Left hindlimb (tissue), 1 donor: Measurements from ENCODE around the gene PGAP6.
"Not testable (repeated sequence)": the region's sequence is repeated elsewhere in the genome, so short reads cannot be mapped to it uniquely, and the experiment has no call there.

Source experiments
- DNase-seq: peaks from one replicate; pipeline ENCODE4 v3.0.0-alpha.2; 2018

Gene PGAP6

DNA sequence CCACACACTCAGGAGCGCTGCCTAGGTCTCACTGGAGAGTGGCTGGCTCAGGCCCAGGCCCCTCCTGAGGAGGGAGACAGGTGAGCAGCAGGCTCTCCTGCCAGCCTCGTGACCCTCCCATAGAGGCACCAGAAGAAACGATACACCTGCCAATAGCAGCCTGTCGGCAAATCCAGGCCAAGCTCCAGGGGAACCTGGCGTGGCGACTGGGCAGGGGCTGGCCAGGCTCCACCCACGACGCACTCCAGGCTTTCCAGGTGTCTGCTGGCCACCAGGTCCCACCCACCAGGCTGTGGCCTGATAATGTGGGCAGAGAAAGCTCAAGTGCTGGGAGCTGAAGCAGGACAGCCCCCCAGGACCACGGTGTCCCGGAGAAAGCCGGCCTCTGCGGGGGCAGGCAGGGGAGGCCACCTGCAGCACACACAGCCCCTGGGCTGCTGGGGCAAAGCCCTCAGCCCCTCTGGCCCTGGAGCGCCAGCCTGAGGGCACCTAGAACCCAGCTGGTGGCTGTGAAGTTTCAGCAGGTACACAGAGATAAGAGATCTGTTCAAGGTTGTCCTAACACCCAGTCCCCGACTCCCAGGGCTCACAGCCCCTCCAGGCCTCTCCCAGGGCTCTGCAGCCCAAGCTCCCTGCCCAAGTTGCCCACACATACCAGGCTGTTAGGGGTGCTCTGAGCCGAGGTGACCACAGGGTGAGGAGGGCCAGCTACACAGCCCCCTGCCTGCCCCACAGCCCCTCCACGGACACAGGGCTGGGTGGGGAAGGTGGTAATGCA is 2.4 kb downstream of the PGAP6 start:
- DNase-seq: no peak

DNA sequence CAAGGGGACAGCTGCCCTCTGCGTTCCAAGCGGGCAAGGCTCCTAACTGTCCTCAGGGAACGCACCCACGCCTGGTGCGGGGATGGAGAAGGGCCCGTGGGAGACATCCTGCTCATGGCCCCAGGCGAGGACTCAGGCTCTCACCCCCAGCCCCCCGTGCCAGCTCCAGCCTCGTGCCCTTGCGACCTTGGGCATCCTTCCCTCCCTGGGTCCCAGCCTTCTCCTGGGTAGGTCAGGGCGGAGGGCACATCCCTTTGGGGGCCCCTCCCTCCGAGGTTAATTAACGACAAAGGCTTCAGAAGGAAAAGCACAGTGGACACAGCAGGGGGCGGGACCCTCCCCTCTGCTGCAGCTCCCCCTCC is 3.0 kb downstream of the PGAP6 start:
- DNase-seq: no peak

DNA sequence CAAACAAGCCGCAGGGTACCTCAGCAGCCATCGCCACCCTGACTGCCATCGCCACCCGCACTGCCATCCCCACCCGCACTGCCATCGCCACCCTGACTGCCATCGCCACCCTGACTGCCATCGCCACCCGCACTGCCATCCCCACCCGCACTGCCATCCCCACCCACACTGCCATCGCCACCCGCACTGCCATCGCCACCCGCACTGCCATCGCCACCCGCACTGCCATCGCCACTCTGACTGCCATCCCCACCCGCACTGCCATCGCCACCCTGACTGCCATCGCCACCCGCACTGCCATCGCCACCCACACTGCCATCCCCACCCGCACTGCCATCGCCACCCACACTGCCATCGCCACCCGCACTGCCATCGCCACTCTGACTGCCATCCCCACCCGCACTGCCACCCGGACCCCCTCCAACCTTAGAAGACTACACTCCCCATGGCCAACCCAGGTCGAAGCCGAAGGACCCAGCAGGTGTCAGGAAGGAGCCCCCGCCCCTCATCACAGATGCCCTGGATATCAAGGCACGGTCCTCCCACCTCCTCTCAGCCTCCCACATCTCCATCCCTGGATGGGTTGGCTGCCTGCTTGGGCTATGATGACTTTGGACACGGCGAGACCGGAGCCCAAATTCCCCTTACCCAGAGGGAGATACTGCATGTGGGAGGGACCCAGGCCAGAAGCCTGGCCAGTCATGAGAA is 3.5 kb downstream of the PGAP6 start:
- not testable (repeated sequence) for DNase-seq

DNA sequence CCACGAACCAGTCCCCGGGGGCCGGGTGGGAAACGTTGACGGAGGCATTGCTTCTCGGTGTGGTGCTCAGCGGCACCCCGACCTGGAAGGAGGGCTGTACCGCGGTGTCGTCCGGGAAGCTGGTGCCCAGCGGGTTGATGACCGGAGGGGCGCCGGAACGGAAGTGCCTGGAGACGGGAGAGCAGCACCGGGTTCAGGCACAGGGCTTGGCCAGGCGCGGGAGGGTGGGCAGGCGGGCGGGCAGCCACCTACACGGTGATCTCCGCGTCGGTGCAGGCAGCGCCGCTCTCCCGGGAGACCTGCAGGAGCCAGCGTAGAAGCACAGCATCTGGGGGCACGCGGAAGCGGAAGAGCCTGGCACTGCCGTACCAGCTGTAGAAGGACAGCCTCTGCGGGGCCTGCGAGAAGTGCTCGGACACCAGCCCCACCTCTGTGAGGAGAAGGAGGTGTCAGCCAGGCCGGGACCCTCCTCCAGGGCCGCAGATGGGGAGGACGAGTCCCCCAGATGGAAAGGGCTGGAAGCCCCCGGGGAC is 4.3 kb downstream of the PGAP6 start:
- no peak for DNase-seq

DNA sequence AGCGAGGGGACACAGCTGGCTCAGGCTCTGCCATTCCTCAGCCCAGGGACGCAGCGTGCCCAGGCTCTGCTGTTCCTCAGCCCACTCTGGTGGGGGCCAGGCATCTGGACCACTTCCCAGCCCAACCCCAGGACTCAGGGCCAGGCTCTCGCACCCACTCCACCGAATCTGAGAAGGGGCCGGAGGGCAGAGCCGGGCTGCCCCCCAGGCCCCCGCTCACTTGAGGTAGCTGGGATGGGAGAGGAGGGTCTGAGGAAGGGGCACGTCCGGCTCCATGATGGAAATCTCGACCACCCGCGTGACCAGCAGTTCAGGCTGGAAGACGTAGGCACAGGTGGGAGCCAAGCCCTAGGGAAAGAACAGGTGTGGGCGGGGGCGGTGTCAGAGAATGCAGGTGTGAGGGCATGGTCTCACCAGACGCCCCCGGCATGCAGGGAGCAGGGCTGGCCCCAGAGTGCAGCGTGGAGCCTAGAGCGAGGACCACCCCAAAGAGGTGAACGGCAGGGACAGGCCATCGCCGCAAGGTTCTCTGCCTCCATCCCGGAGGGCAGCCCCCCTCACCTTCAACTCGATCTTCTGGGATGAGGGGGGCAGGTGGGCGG is 4.9 kb downstream of the PGAP6 start:
- DNase-seq: no peak

DNA sequence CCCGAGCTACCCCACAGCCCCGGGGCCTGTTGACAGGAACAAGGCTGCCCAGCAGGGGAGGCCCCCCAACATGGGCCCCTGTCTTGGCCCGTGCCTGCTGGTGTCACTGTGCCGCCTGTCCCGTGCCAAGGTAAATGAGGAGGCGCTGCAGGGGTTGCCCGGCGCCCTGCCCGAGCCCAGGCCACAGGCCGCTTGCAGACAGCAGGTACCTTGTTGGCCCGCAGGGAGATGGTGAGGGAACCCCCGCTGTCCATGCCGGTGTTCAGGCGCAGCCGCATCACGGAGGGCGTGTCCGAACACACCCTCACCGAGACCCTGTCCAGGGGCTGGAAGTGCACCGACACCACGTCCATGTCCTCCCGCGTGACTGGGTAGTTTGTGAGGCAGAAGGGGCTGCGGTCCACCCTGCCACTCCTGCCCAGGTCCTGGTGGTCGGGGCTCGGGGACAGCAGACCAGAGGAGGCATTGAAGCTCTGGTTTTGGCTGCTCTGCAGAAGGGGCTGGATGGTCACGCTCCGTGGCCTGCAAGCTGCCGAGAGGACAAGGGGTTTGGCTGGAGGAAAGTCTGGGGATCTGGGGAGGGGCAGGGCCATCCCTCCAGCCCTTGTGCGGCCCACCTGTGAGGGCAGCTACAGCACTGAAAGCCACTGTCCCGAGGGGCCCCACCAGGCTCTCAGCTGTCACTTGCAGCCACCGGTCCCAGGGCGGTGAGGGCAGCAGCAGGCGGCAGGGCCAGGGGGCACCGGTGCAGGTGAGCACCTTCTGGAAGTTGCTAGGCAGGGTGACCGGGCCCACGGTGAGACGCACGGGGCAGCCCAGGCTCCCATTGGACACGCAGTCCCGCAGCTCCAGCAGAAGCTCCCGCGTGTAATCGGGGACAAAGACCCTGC is 5.6 kb downstream of the PGAP6 start:
- DNase-seq: no peak

DNA sequence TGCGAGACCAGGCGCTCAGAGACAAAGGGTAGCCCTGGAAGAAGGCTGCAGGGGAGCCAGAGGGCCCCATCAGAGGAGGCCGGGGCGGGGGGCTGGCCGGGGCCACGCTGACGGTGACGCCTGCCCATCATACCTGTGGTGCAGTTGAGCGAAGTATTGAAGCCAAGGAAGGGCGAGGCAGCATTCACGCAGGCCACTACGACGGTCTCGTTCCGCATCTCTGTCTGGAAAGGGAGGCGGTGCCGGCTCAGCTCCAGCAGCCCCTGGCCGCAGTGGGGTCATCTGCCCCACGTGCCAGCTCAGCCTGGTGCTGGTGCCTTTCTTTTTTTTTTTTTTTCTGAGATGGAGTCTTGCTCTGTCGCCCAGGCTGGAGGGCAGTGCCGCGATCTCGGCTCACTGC is 6.6 kb downstream of the PGAP6 start:
- no peak for DNase-seq

DNA sequence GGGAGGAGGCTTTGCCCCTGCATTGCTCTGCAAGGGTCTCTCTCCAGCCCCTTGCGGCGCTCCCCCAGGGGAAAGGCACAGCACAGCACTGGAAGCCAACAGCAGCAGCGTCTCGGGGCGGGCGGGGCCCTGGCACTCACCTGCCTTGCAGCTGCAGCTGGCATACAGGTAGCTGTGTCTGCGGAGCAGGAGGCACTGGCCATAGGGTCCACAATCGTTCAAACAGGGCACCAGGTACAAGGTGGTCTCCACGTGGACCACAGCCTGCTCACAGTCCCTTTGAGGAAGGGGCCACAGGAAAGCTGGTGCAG is 7.2 kb downstream of the PGAP6 start:
- DNase-seq: no peak

DNA sequence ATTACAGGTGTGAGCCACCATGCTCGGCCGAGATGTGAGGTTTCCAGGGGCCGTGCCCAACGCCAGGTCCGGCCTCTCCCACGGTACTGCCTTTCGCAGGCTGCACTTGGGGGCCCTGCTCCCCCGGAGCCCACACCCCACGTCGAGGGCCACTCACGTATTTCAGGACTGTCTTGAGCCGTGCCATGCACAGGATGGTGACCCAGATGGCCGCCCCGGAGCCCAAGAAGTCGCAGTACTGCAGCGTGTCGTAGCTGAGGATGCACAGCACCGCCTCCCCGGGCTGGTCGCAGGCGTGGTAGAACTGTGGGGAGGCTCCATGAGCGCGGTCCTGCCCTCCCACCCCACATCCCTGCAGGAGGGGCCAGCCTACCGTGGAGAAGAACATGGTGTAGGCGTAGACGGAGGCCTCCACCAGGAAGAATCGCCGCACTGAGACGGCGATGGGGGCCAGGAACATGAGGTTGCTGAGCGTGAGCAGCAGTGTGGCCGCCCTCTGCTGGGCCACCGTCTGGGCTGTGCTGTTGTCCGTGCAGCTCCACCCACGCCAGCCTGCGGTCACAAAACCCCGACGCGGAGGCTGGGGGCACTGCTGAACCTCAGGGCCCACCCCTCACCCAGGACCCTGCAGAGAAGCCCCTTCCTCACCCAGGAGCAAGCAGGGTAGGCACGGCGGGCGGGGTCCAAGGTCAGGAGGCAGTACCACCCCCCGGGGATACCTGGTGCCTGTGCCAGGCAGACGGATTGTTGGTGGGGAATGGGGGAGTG is 7.7 kb downstream of the PGAP6 start:
- DNase-seq: no peak

DNA sequence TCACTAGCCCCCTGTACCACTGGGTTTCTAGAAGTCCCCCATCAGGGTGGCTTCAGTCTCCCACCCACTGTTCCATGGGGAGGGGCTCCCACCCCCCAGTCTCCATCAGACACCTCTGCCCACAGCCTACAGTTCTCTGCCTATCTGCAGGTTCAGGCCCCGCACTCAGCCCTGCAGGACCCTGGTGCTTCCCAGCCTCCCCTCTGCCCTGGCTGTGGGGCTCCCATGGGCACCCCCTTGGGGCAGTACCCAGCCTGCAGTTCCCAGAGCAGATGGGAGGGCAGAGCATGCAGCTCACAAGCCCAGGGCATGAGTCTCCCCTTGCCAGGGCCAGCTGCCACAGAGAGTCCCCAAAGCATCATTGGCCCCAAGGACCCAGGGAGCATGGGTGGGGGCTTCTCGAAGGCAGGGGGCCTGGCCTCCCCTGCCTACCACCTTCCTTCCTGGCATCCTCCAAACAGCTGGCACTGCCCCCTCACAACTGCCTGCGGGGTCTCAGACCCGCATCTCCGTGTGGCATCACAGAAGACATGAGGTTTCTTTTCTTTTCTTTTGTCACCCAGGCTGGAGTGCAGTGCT is 8.7 kb downstream of the PGAP6 start:
- DNase-seq: no peak

DNA sequence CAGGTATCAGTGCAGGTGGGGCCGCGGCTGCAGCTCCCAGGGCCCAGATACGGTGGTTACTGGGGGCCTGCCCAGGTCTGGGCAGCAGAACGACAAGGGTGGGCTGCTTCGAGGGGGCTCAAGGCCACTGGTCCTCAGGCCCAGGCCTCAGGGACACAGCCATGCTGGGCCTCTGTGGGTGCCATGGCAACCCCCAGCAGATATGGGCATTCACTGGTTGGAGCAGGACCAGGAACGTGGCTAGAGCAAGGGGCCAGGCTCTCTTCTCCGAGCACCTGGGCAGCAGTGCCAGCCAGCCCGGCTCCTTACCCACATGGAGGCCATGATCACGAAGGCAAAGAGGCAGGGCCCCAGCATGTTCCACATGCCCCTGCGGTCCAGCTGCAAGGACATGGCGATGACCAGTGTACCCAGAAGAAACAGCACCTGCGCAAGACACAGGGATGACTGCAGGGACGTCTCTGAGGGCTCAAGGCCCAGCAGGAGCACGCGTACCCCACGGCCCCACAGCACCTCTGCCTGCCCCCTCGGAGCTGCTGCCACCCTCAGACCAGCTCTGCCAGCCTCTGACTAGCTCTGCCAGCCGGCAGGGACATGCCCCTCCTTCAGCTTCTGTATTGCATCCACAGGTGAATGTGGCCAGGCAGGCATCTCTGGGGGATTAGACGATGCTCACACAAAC is 9.3 kb downstream of the PGAP6 start:
- DNase-seq: peak; percentile 11

DNA sequence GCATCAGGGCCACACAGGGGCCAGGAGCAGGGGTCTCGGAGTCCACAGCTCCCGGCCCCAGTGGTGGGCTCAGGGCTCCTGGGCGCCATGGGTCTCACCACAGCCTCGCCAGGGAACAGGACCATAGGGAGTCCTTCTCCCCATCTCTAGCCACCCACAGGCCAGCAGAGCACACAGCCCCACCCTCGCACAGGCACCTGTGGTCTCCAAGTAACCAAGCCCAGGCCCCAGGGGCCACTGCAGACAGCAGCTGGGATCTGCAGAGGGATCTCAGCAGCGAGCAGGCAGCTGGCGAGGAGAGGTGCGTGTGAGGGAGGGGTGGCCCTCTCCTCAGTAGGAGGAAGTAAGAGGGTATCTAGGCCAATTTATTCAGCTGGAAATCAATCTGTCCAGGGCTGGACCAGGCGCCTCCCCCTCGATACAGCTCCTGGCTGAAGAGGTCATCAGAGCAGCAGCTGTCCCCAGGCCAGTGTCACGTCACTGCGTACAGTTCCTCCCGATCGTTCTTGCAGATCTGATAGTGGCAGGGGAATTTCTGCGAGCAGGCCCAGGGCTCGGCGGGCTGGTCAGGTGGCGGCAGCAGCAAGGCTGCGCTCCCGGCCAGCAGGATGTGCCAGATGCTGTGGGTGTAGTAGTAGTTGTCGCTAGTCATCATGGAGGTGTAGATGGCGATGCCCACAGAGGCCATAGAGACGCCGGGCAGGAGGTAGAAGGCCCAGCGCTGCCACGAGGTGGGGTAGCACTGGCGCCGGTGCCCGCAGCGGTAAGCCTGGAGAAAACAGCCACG is 10.1 kb downstream of the PGAP6 start:
- DNase-seq: no peak

DNA sequence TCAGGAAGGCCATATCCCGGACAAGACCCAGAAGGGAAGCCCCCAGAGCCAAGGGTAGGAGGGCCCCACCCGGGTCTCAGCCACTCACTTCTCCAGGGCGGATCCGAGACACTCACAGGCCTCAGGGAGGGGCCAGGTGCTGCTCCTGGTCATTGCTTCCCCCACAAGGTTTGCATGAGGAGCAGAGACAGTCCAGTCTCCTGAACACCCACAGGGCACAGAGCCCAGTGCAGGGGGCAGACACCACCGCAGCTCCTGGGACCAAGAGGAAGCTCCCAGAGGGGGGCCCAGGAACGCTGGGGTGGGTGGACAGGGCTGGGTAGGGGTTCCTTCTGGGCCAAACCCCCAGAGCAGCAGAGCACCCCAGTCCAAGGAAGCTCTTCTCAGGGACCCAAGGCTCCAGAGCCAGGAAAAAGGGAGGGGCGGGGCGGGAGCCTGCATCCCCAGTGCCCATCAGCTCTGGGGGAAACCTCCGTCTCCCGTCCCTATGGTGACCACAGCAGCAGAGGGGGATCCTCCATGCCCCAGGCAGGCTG is 10.7 kb downstream of the PGAP6 start:
- DNase-seq: peak; percentile 47

DNA sequence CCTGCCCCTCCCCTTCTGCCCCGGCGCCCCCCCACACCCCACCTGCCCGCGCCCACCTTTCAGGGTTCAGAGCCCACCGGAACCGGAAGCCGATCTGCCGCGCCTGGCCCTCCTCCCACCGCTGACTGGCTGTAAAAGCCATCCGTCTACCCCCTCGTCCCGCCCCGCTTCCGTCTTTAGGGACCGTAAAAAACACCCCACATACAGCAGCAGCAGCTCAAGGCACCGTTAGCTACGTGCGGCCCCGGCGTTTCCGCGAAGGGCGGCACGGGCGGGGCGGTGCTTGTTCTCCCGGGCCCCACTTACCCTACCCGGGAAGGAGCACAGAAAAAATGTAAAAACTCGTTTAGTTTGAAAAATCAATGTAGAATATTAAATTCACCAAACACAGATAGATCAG is 11.3 kb downstream of the PGAP6 start, which contains the start of gene MRPL28:
TSS of gene MRPL28 (minus strand) at position 96 of the 400 bp plus-strand sequence. CDS start 320 bp downstream, outside the sequence.
- peak; percentile 96 for DNase-seq

DNA sequence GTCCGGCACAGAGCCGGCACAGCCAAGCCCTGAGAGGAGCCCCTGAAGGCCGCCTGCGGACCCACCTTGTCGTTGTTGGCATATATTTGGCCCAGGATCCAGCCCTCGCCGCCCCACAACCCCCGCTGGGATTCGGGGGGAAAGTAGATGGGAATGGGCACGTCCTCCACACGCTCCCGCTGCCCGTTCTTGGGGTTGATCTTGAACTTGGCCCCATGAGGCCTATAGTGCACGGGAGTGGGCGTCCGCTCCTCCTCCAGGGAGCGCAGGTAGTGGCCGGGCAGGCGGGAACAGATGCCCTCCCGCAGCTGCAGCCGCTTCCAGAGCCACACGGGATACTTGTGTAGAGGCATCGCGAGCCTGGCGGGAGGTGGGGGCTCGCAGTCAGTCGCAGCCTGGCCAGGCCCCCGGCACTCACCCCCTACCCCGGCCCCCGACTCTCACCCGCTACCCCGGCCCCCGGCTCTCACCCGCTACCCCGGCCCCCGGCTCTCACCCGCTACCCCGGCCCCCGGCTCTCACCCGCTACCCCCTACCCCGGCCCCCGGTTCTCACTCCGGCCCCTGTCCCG is 11.8 kb downstream of the PGAP6 start:
- peak; percentile 46 for DNase-seq

DNA sequence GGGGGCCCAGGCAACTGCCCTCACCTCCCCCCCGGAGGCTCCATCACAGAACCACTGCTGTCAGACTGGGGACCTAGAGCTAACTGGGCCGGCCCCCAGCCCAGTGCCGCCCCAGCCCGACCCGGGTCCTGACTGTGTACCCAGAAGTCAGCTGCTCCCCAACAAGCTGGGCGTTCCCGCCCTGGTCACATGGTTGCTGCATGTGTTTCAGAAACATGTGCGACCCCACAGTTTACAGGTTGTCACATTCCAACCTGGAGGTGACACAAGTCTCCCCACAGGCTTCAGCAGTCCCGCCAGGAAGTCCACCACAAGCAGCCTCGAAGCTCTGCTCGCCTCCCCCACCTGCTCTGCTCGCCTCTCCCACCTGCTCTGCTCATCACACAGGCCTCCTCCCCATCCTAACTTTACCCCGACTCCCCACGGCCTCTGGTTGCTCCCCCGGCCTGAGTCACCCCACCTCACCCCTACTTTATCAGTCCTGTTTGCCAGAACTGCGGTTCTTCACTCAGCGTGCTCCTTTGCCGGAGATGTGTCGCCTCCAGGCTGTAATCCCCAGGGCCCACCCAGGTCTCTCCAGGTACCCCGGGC is 12.4 kb downstream of the PGAP6 start:
- peak; percentile 16 for DNase-seq

DNA sequence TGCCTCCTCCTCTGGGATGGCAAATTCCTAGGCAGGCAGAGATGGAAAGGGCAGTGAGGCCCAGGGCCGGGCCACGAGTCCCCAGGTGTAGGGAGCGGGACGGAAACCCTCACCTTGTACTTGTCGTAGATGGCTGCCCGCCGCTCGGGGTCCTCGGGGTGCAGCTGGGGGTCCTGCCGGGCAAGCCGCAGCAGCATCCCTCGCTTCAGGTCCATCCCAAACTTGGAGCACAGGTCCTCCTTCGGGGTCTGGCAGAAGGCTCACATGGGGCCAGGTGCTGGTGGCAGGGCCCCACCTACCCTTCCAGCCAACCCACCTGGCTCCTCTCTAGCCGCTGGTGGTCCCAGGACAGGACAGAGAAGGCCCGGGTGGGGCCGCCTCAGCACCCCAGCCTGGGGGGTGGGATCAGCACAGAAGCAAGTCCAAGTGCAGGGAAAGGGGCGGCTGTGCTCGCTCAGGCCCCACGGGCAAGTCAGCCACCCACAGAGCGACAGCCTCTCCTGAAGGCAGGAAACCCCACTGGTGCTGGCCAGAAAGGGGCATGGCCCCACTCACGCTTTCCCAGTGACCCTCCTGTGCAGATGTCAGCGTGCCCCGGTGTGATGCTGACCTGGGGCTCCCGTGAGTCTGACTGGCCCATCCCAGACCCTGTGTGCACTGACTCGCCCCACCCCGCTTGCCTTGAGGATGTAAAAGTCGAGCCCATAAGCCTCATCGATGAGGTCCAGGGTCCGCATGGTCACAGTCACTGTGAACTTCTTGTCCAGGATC is 13.2 kb downstream of the PGAP6 start:
- peak; percentile 32 for DNase-seq

DNA sequence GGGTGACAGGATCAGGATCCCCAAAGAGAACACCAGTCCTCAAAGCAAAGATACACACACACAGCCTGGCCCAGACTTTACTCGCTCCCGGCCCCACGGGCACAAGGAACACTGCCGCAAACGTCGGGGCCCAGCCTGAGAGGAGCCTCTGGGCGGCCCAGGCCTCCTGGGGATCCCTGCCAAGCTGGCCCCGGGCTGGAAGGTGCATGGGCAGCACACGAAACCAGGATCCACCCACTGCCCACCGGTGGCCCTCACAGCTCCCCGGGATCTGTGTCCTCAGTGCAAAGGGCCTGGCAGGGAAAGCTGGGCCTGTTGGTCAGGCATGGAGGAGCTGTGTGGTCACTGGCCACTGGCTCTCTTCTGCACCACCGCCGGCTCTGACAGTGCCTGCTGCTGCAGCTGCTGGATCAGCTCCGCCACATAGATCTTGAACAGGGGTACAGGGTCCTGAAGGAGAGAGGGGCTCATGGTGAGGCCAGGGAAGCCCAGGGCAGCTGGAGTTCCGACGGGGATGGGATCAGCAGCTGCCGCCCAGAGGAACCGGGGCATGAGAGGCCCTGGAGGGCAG is 14.4 kb downstream of the PGAP6 start:
- peak; percentile 26 for DNase-seq
